ENCODE results near the gene JARID2. TPM values are rescaled to one million over a fixed set of nuclear protein-coding genes. Genes with fewer than 3 reads are reported as not detected.

The JARID2 gene
- total and polyA plus RNA-seq, 4 donors, result 1.4 to 12.3 (median 3.4) TPM

GRCh38 chr6:15496345-15497131, 250.7 kb downstream of the JARID2 start:
- Histone ChIP-seq H3K27ac (ENCODE audit: low read depth in 1 of 2, low read length in 2 of 2) (no peak overlapping the region), H3K4me3 (ENCODE audit: low read depth in 1 of 3, low read length in 3 of 3) (no peak overlapping the region), H3K36me3 (ENCODE audit: control insufficient read depth in 4 of 4, insufficient read depth in 3 of 4, low read depth in 1 of 4, low read length in 3 of 4) (peaks cover 5 to 15% (median 7%) of the 10 kb centered on the region in 4 donors), H3K9me3 (ENCODE audit: control insufficient read depth in 4 of 4, low read length in 3 of 4) (no peaks in the 10 kb centered on the region), H3K27me3 (ENCODE audit: control insufficient read depth in 4 of 4, insufficient read depth in 4 of 4, low read length in 3 of 4) (no peaks in the 10 kb centered on the region), H3K9ac (ENCODE audit: low read depth in 1 of 2, low read length in 2 of 2) (no peak overlapping the region), H3K4me1 (ENCODE audit: control insufficient read depth in 4 of 4, insufficient read depth in 4 of 4, low read length in 3 of 4) (no peaks in the 10 kb centered on the region)
- DNase-seq (ENCODE audit: low spot score), result no peak
- WGBS, result 97% methylated on average over 60 of the region's 60 CpGs
- no peak for TF ChIP-seq RAD21 (IDR thresholded peaks at IDR 0.05)
- no peak for TF ChIP-seq CTCF (IDR thresholded peaks at IDR 0.05; ENCODE audit: low read depth, low read length, missing input control)
- no peak for TF ChIP-seq SP1 (IDR thresholded peaks at IDR 0.05)
- no peak for TF ChIP-seq HNF4A (conservative IDR thresholded peaks at IDR 0.05)
- TF ChIP-seq ZBTB33 (IDR thresholded peaks at IDR 0.05), result no peak
- TF ChIP-seq NR2F2 (IDR thresholded peaks at IDR 0.05), result no peak

- Histone ChIP-seq H3K9ac (ENCODE audit: low read depth in 1 of 2, low read length in 2 of 2) (no peak overlapping the region), H3K9me3 (ENCODE audit: control insufficient read depth in 4 of 4, low read length in 3 of 4) (no peaks in the 10 kb centered on the region), H3K4me1 (ENCODE audit: control insufficient read depth in 4 of 4, insufficient read depth in 4 of 4, low read length in 3 of 4) (no peaks in the 10 kb centered on the region), H3K27ac (ENCODE audit: low read depth in 1 of 2, low read length in 2 of 2) (no peak overlapping the region), H3K27me3 (ENCODE audit: control insufficient read depth in 4 of 4, insufficient read depth in 4 of 4, low read length in 3 of 4) (no peaks in the 10 kb centered on the region), H3K36me3 (ENCODE audit: control insufficient read depth in 4 of 4, insufficient read depth in 3 of 4, low read depth in 1 of 4, low read length in 3 of 4) (peaks cover 5 to 22% (median 9%) of the 10 kb centered on the region in 4 donors), H3K4me3 (ENCODE audit: low read depth in 1 of 3, low read length in 3 of 3) (no peak overlapping the region)
- no peak for TF ChIP-seq GABPA (IDR thresholded peaks at IDR 0.05 in 1 of 2, conservative IDR thresholded peaks at IDR 0.05 in 1 of 2)
- TF ChIP-seq HNF4A (conservative IDR thresholded peaks at IDR 0.05), result no peak
- TF ChIP-seq NR2F2 (IDR thresholded peaks at IDR 0.05), result no peak
- TF ChIP-seq FOXA2 (IDR thresholded peaks at IDR 0.05), result no peak
- TF ChIP-seq ZBTB33 (IDR thresholded peaks at IDR 0.05), result no peak
- WGBS, result 92% methylated on average over 12 of the region's 12 CpGs
- DNase-seq (ENCODE audit: low spot score), result no peak
Measured at GRCh38 chr6:15498640-15499039, 252.8 kb downstream of the JARID2 start.

- no peak overlapping the region for H3K4me3 ChIP-seq (ENCODE audit: low read depth in 1 of 3, low read length in 3 of 3)
- peaks cover 5 to 22% (median 9%) of the 10 kb centered on the region in 4 donors for H3K36me3 ChIP-seq (ENCODE audit: control insufficient read depth in 4 of 4, insufficient read depth in 3 of 4, low read depth in 1 of 4, low read length in 3 of 4)
- no peak for DNase-seq (ENCODE audit: low spot score)
- 98% methylated on average over 12 of the region's 12 CpGs for WGBS
- H3K9ac ChIP-seq (ENCODE audit: low read depth in 1 of 2, low read length in 2 of 2), result no peak overlapping the region
- peaks cover 0 to 4% (median under 1%) of the 10 kb centered on the region in 4 donors for H3K4me1 ChIP-seq (ENCODE audit: control insufficient read depth in 4 of 4, insufficient read depth in 4 of 4, low read length in 3 of 4)
- H3K27me3 ChIP-seq (ENCODE audit: control insufficient read depth in 4 of 4, insufficient read depth in 4 of 4, low read length in 3 of 4), result no peaks in the 10 kb centered on the region
- no peak overlapping the region for H3K27ac ChIP-seq (ENCODE audit: low read depth in 1 of 2, low read length in 2 of 2)
- no peaks in the 10 kb centered on the region for H3K9me3 ChIP-seq (ENCODE audit: control insufficient read depth in 4 of 4, low read length in 3 of 4)
- TF ChIP-seq HNF4G (IDR thresholded peaks at IDR 0.05), result no peak
- no peak for TF ChIP-seq ATF3 (IDR thresholded peaks at IDR 0.05)
- no peak for TF ChIP-seq SP1 (IDR thresholded peaks at IDR 0.05)
- TF ChIP-seq JUND (IDR thresholded peaks at IDR 0.05), result no peak
- no peak for TF ChIP-seq MAX (IDR thresholded peaks at IDR 0.05)
- no peak for TF ChIP-seq RAD21 (IDR thresholded peaks at IDR 0.05)
- no peak for TF ChIP-seq ZBTB33 (IDR thresholded peaks at IDR 0.05)
- no peak for TF ChIP-seq YY1 (IDR thresholded peaks at IDR 0.05)
Measured at GRCh38 chr6:15499125-15499524, 253.3 kb downstream of the JARID2 start.

All from liver (tissue), 9 donors.